Activated naive CD8-positive, alpha-beta T cell treated with anti-CD3 and anti-CD28 coated beads, Interleukin-2, amount 10 ng/mL, durations not matched to agents 7 days and 5 days (primary cell): ENCODE measurements around the gene ATPAF1. TPM values are rescaled to one million over a fixed set of nuclear protein-coding genes. Genes with fewer than 3 reads are reported as not detected.
"Not testable (repeated sequence)": the region's sequence is repeated elsewhere in the genome, so short reads cannot be mapped to it uniquely, and the experiment has no call there.

ENCODE experiments used
- ATAC-seq: fragments of 150-1000 bp; cut with Tn5 transposase; one replicate; pipeline ENCODE4 v1.10.0; 2021; ENCODE audit warnings: low read depth, moderate library complexity
- POLR2A ChIA-PET: fragments of 350-600 bp; sonication (Branson Sonifier 250); formaldehyde crosslinking; loops from one replicate; lab custom pipeline; 2021; ENCODE audit warnings: antibody characterized with exemption; lab: Charles Lee
- DNase-seq: peaks from one replicate; pipeline ENCODE4 v3.0.0; 2021
- H3K27ac Mint-ChIP-seq: one replicate; pipeline ENCODE4 v1.8.0; 2022; ENCODE audit warnings: mild to moderate bottlenecking, mixed read lengths
- H3K27me3 Mint-ChIP-seq: one replicate; pipeline ENCODE4 v1.8.0; 2022; ENCODE audit warnings: mild to moderate bottlenecking, moderate library complexity, mixed read lengths
- H3K36me3 Mint-ChIP-seq: one replicate; pipeline ENCODE4 v1.8.0; 2021; ENCODE audit warnings: mild to moderate bottlenecking, mixed read lengths
- H3K4me1 Mint-ChIP-seq: one replicate; pipeline ENCODE4 v1.8.0; 2021; ENCODE audit warnings: mixed read lengths
- H3K4me3 Mint-ChIP-seq: one replicate; pipeline ENCODE4 v1.8.0; 2022; ENCODE audit warnings: mild to moderate bottlenecking, moderate library complexity, mixed read lengths
- H3K9me3 Mint-ChIP-seq: one replicate; pipeline ENCODE4 v1.8.0; 2021; ENCODE audit warnings: mixed read lengths
- total RNA-seq, 2 experiments: library from RNA; stranded (reverse); gene quantifications; one replicate each; pipeline ENCODE4 v1.2.3, GENCODE V29; 2021

The ATPAF1 gene
- total RNA-seq, 2 experiments from 2014 or later: 43.3 to 45.4 TPM

GRCh38 chr1:46673749-46674182, 5.6 kb upstream of the ATPAF1 start:
- H3K4me1 Mint-ChIP-seq: peaks cover 31% of the 10 kb centered on the region
- DNase-seq (no peak), ATAC-seq (peak; percentile 46)
- no peaks in the 10 kb centered on the region for H3K27me3 Mint-ChIP-seq
- POLR2A ChIA-PET: no interaction called here
- H3K9me3 Mint-ChIP-seq: no peaks in the 10 kb centered on the region
- H3K27ac Mint-ChIP-seq: peak overlapping the region; percentile 37
- H3K36me3 Mint-ChIP-seq: peaks cover 12% of the 10 kb centered on the region
- H3K4me3 Mint-ChIP-seq: no peak overlapping the region

- H3K4me1 Mint-ChIP-seq: peaks cover 31% of the 10 kb centered on the region
- H3K9me3 Mint-ChIP-seq: no peaks in the 10 kb centered on the region
- H3K27ac Mint-ChIP-seq: peak overlapping the region; percentile 57
- H3K4me3 Mint-ChIP-seq: no peak overlapping the region
- H3K36me3 Mint-ChIP-seq: peaks cover 12% of the 10 kb centered on the region
- ATAC-seq: no peak
- POLR2A ChIA-PET: no interaction called here
- H3K27me3 Mint-ChIP-seq: no peaks in the 10 kb centered on the region
- DNase-seq: no peak
These were observed 4.5 kb upstream of the ATPAF1 start for GRCh38 chr1:46672696-46673095.

GRCh38 chr1:46671554-46671953, 3.4 kb upstream of the ATPAF1 start, which contains the start of gene TEX38:
Gene TEX38 (plus strand): TSS chr1:46671854. CDS start chr1:46671935, 81 bp downstream.
- peaks cover 30% of the 10 kb centered on the region for H3K4me1 Mint-ChIP-seq
- H3K9me3 Mint-ChIP-seq: no peaks in the 10 kb centered on the region
- POLR2A ChIA-PET: no interaction called here
- ATAC-seq (no peak), DNase-seq (no peak)
- H3K27me3 Mint-ChIP-seq: no peaks in the 10 kb centered on the region
- H3K4me3 Mint-ChIP-seq: no peak within 1 kb of the TSS
- H3K36me3 Mint-ChIP-seq: peaks cover 7% of the 10 kb centered on the region
- peak within 1 kb of the TSS; percentile 57 for H3K27ac Mint-ChIP-seq

- Mint-ChIP-seq H3K4me3 (no peak overlapping the region), H3K27ac (no peak overlapping the region), H3K27me3 (no peaks in the 10 kb centered on the region), H3K4me1 (peaks cover 22% of the 10 kb centered on the region), H3K9me3 (no peaks in the 10 kb centered on the region), H3K36me3 (peaks cover 6% of the 10 kb centered on the region)
- ATAC-seq: no peak
- DNase-seq: no peak
- POLR2A ChIA-PET: no interaction called here
These were observed 2.0 kb upstream of the ATPAF1 start for GRCh38 chr1:46670134-46670533.

GRCh38 chr1:46665983-46666382, 2.2 kb downstream of the ATPAF1 start:
- H3K4me3 Mint-ChIP-seq: peak overlapping the region; percentile 93
- no peak overlapping the region for H3K27ac Mint-ChIP-seq
- no peak for DNase-seq
- H3K27me3 Mint-ChIP-seq: no peaks in the 10 kb centered on the region
- POLR2A ChIA-PET: no interaction called here
- no peak for ATAC-seq
- peaks cover 13% of the 10 kb centered on the region for H3K36me3 Mint-ChIP-seq
- peaks cover 14% of the 10 kb centered on the region for H3K4me1 Mint-ChIP-seq
- no peaks in the 10 kb centered on the region for H3K9me3 Mint-ChIP-seq

GRCh38 chr1:46662919-46663318, 5.2 kb downstream of the ATPAF1 start:
- ATAC-seq, POLR2A ChIA-PET, H3K27ac Mint-ChIP-seq, DNase-seq, H3K4me3 Mint-ChIP-seq, H3K27me3 Mint-ChIP-seq, H3K9me3 Mint-ChIP-seq: not testable (repeated sequence)
- peaks cover 15% of the 10 kb centered on the region for H3K36me3 Mint-ChIP-seq
- peaks cover 26% of the 10 kb centered on the region for H3K4me1 Mint-ChIP-seq

GRCh38 chr1:46660116-46660515, 8.0 kb downstream of the ATPAF1 start:
- H3K4me1 Mint-ChIP-seq: peaks cover 14% of the 10 kb centered on the region
- ATAC-seq, POLR2A ChIA-PET, H3K9me3 Mint-ChIP-seq, H3K27ac Mint-ChIP-seq, DNase-seq, H3K27me3 Mint-ChIP-seq, H3K4me3 Mint-ChIP-seq: not testable (repeated sequence)
- H3K36me3 Mint-ChIP-seq: peaks cover 27% of the 10 kb centered on the region

- no peak for ATAC-seq
- Mint-ChIP-seq H3K27me3 (no peaks in the 10 kb centered on the region), H3K27ac (no peak overlapping the region), H3K4me1 (peaks cover 14% of the 10 kb centered on the region), H3K36me3 (peaks cover 29% of the 10 kb centered on the region), H3K9me3 (peaks cover 5% of the 10 kb centered on the region), H3K4me3 (no peak overlapping the region)
- no peak for DNase-seq
- POLR2A ChIA-PET: no interaction called here
These were observed 8.8 kb downstream of the ATPAF1 start for GRCh38 chr1:46659307-46659870.

- ATAC-seq (no peak), DNase-seq (no peak)
- POLR2A ChIA-PET: no interaction called here
- Mint-ChIP-seq H3K27me3 (no peaks in the 10 kb centered on the region), H3K27ac (no peak overlapping the region), H3K4me3 (no peak overlapping the region), H3K36me3 (peaks cover 27% of the 10 kb centered on the region), H3K4me1 (peaks cover 14% of the 10 kb centered on the region), H3K9me3 (peaks cover 5% of the 10 kb centered on the region)
These were observed 10.4 kb downstream of the ATPAF1 start for GRCh38 chr1:46657775-46658174.

- DNase-seq: no peak
- H3K9me3 Mint-ChIP-seq: peaks cover 5% of the 10 kb centered on the region
- no peaks in the 10 kb centered on the region for H3K27me3 Mint-ChIP-seq
- no peak for ATAC-seq
- H3K27ac Mint-ChIP-seq: no peak overlapping the region
- peaks cover 14% of the 10 kb centered on the region for H3K4me1 Mint-ChIP-seq
- POLR2A ChIA-PET: no interaction called here
- no peak overlapping the region for H3K4me3 Mint-ChIP-seq
- peaks cover 31% of the 10 kb centered on the region for H3K36me3 Mint-ChIP-seq
These were observed 11.5 kb downstream of the ATPAF1 start for GRCh38 chr1:46656643-46657042.

GRCh38 chr1:46655848-46656247, 12.3 kb downstream of the ATPAF1 start:
- peaks cover 5% of the 10 kb centered on the region for H3K9me3 Mint-ChIP-seq
- no peak overlapping the region for H3K27ac Mint-ChIP-seq
- POLR2A ChIA-PET: no interaction called here
- no peak overlapping the region for H3K4me3 Mint-ChIP-seq
- DNase-seq (no peak), ATAC-seq (no peak)
- H3K4me1 Mint-ChIP-seq: peaks cover 14% of the 10 kb centered on the region
- H3K36me3 Mint-ChIP-seq: peaks cover 34% of the 10 kb centered on the region
- no peaks in the 10 kb centered on the region for H3K27me3 Mint-ChIP-seq

GRCh38 chr1:46654698-46655097, 13.5 kb downstream of the ATPAF1 start:
- ATAC-seq, POLR2A ChIA-PET, H3K9me3 Mint-ChIP-seq, H3K27me3 Mint-ChIP-seq, H3K27ac Mint-ChIP-seq, H3K4me1 Mint-ChIP-seq, H3K4me3 Mint-ChIP-seq, DNase-seq: not testable (repeated sequence)
- peaks cover 45% of the 10 kb centered on the region for H3K36me3 Mint-ChIP-seq

- Mint-ChIP-seq H3K4me3 (no peak overlapping the region), H3K27ac (no peak overlapping the region)
- POLR2A ChIA-PET: no interaction called here
These were observed 14.2 kb downstream of the ATPAF1 start for GRCh38 chr1:46654012-46654411.

GRCh38 chr1:46653405-46653958, 14.7 kb downstream of the ATPAF1 start:
- ATAC-seq: no peak

More at GRCh38 chr1:46654012-46654411, 14.2 kb downstream of the ATPAF1 start:
- ATAC-seq (no peak), DNase-seq (no peak)
- Mint-ChIP-seq H3K9me3 (peaks cover 9% of the 10 kb centered on the region), H3K4me1 (peaks cover 2% of the 10 kb centered on the region), H3K36me3 (peaks cover 50% of the 10 kb centered on the region), H3K27me3 (no peaks in the 10 kb centered on the region)

More at GRCh38 chr1:46653405-46653958, 14.7 kb downstream of the ATPAF1 start:
- H3K4me1 Mint-ChIP-seq: peaks cover 2% of the 10 kb centered on the region
- no peak for DNase-seq
- H3K4me3 Mint-ChIP-seq: no peak overlapping the region
- POLR2A ChIA-PET: no interaction called here
- peaks cover 53% of the 10 kb centered on the region for H3K36me3 Mint-ChIP-seq
- no peak overlapping the region for H3K27ac Mint-ChIP-seq
- peaks cover 9% of the 10 kb centered on the region for H3K9me3 Mint-ChIP-seq
- no peaks in the 10 kb centered on the region for H3K27me3 Mint-ChIP-seq
